Caki2 (cell line): ENCODE measurements around the gene SHROOM3. TPM values are rescaled to one million over a fixed set of nuclear protein-coding genes. Genes with fewer than 3 reads are reported as not detected.

Experiments
- DNase-seq: peaks from one replicate; pipeline ENCODE4 v3.0.0-alpha.2; 2015; ENCODE audit warnings: low read depth
- in situ Hi-C: cut with HindIII; loops from 2 replicates; pipeline ENCODE4 v1.10.0; 2016; ENCODE audit warnings: low sequenced_read_pairs, low pct_unique_long_range_greater_than_20kb, mixed read lengths
- total RNA-seq: library from RNA; depleted of rRNA; stranded (reverse); fragments of >200 nt; shearing (Covaris generic); gene quantifications from 2 replicates; pipeline ENCODE4 v1.2.3, GENCODE V29; 2014; ENCODE audit warnings: low replicate concordance

Gene SHROOM3
- total RNA-seq, 1 experiment from 2014 or later: 20.2 TPM

DNA sequence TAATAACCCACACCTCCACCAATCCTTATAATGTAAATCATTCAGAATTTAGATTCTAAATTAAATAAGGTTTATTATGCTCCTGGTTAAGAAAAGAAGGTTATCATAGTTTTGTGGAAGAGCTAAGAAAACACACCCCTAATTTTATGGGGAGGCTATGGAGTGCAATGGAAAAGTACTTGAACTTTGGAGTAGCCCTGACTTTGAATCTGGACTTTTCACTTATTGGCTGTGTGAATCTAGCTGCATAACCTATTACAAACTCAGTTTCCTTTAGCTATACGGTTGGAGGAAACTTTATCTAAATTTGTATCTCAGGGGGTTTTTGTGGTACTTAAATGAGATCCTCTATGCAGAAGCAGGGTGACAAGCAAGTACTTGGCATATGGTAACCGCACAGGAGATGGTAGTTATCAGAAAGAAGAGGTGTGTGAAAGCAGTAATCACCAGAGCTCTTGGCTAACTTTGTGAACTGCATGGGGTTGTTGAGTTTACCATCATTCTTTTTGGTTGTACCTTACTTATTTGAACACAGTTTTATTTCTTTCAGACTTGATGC, 143.1 kb downstream of the SHROOM3 start:
- DNase-seq: no peak
- in situ Hi-C loops: no loop called here

DNA sequence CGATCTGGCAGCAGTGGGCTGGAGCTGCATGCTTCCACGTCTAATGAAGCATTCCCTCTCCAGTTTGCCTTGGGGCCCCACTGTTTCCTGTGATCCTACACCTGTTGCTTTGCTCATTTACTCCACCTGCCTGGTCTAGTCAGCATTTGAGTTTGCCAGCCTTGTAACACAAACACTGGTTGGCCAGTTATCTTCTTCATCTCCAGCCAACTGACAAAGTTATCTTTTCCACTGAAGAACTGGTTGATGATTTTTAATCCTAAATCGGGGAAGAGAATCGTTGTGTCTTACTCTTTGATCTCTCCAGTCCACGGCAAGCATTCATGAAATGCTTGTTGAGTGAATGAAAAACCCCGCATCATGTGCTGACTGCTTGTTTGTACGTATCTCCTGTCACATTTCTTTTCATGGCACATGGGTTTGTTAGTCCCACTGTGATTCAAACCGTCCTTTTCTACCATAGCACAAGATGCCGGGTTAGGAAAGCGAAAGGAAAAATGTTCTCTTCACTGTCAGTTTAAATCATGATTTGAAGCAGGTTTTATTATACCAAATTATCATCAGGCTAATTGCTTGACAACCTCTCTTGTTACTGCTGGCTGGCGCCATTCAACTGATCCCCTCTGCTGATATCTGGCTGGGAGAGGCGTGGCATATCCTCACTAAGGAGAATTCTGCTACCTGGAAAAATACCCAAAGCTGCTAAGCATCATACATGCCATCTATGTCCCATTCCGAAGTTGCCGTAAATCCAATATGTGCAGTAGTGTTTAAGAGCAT, 144.8 kb downstream of the SHROOM3 start:
- no peak for DNase-seq
- in situ Hi-C loops: no loop called here

GRCh38 chr4:76581077-76581962, 146.3 kb downstream of the SHROOM3 start:
- in situ Hi-C loops: no loop called here
- DNase-seq: no peak

GRCh38 chr4:76582074-76582816, 147.2 kb downstream of the SHROOM3 start:
- DNase-seq: no peak
- in situ Hi-C loops: no loop called here

DNA sequence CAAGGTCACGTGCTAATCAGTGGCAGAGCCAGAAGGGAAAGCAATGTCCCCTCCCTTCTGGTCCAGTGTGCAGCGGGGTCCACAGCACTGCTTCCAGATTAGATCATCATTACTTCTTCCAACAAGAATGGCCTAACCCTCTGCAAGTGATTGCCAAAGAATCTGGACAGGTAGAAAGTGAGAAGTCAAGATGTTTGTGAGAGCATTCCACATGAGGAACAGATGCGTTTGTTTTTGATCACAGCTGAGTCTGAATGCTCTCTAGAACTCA, 147.7 kb downstream of the SHROOM3 start:
- DNase-seq: no peak
- in situ Hi-C loops: no loop called here

GRCh38 chr4:76584241-76585152, 149.5 kb downstream of the SHROOM3 start:
- no peak for DNase-seq
- in situ Hi-C loops: no loop called here

- in situ Hi-C loops: no loop called here
- no peak for DNase-seq
These were observed 150.2 kb downstream of the SHROOM3 start for GRCh38 chr4:76585272-76585671.

- DNase-seq: peak; percentile 87
- in situ Hi-C loops: no loop called here
These were observed 150.9 kb downstream of the SHROOM3 start for GRCh38 chr4:76585897-76586360.

DNA sequence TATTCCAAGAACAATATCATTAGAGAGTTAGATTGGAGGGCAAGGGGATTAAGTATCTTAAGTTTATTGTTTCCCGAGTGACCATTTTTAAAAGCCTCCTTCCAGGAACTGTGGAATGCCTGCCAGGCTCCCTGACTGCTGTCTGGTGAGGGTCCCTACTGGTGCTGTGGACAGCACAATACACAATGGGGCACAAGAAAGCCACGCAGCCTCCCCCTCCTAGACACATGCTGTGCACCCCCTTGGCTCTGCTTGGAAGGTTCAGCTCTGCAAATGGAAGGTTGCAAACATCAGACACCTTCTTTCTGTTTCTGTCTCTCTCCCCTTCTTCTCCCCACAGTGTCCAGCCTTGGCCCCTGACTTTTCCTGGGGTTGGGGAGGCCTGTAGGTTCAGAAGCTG, 153.2 kb downstream of the SHROOM3 start:
- in situ Hi-C loops: no loop called here
- DNase-seq: no peak

GRCh38 chr4:76589402-76589801, 154.4 kb downstream of the SHROOM3 start:
- DNase-seq: peak; percentile 61
- in situ Hi-C loops: no loop called here

DNA sequence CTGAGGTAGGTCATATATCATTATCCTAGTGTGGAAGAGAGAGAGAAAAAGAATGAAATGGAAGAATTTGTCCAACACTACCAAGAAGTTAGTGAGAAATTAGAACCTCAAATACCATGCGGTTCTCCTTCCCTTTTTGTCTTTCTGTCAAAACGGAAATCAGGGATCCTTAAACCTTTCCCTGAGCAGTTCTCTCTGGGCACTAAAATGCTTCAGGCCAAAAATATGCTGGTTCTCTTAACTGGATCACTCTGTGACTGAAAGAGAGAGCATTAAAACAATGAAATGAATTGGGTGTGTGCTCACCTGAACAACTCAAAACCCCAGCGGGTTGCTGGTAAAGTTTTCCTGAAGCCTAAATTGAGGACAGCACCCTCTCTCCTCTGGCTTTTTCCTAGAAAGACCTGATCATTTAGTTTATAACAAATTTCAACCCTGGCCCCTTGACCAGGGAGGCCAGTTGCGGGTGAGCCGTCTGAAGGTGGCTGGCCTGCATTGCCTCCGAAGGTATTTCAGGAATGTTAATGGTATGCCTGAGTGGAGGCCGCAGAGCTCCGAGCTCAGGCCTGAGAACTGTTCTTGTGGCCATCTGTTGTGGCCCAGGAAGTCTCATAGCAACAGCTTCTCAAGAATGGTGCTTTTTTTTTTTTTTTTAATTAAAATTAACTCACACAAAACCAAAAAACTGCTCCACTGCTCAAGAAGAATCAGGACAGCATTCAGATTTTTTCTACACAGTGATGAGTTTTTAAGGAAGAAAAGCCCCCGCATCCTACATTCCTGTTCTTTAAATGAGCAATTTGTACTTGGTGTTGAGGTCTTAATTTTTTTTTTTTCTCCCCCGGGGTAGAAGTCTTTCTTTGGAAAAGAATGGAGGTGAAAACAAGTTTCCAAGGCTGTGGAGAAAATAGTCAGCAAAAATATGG, 155.1 kb downstream of the SHROOM3 start:
- in situ Hi-C loops: no loop called here
- peak; percentile 84 for DNase-seq

- peak; percentile 13 for DNase-seq
These were observed 155.8 kb downstream of the SHROOM3 start for GRCh38 chr4:76590798-76591281.

GRCh38 chr4:76591992-76592391, 157.0 kb downstream of the SHROOM3 start:
- in situ Hi-C loops: no loop called here
- DNase-seq: no peak

More at GRCh38 chr4:76590798-76591281, 155.8 kb downstream of the SHROOM3 start:
- in situ Hi-C loops: no loop called here

DNA sequence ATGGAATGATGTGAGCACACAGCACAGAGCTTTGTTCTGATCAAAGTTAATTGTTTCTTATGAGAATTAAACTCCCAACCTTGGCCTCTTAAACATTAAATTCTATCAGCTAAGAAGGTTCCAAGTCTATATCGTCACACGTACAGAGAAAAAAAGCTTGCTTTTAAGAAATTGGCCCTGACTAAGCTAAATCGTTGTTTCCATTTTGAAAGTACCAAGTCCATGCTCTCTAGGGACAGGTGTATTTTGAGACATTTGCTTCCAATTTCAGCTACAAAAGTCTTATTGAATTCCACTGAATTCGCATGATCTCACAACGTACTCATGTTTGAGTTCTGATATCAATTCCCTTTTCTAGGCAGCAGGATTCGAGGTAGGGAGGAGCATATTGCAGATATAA, 157.4 kb downstream of the SHROOM3 start:
- DNase-seq: no peak
- in situ Hi-C loops: no loop called here

DNA sequence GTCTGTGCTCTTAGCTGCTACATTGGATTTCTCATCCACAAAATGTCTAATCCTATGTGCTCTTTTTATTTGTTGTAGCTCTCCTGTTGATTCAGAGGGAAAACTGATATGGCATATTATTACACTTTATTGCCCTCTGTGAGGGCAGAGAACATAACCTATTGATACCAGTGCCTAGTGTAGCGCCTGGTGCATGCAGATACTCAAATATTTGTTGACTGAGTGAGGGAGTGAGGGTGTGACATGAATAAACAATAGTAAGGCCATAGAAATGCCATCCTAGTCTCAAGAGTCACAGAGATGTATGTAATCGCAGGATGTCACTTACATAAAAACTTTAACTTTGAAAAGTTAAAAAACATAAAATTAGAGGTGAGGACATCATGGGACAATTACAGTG, 159.1 kb downstream of the SHROOM3 start:
- in situ Hi-C loops: no loop called here
- DNase-seq: no peak

GRCh38 chr4:76595435-76595834, 160.4 kb downstream of the SHROOM3 start:
- DNase-seq: no peak
- in situ Hi-C loops: no loop called here
